H1 (cell line): Measurements from ENCODE around the gene TTBK2. TPM values are rescaled to one million over a fixed set of nuclear protein-coding genes. Genes with fewer than 3 reads are reported as not detected.

ENCODE experiments used
- CTCF ChIA-PET: fragments of 300-600 bp; sonication (Branson Sonifier 250); formaldehyde crosslinking; loops from one replicate; lab custom pipeline; 2021; ENCODE audit not compliant: partially characterized antibody; lab: Charles Lee
- POLR2A ChIA-PET: fragments of 300-600 bp; sonication (Branson Sonifier 250); formaldehyde crosslinking; loops from one replicate; lab custom pipeline; 2021; ENCODE audit warnings: inconsistent platforms; ENCODE audit not compliant: partially characterized antibody; lab: Charles Lee
- DNase-seq, 2 experiments: peaks; one replicate each; pipeline versions ENCODE4 v3.0.0 to v3.0.0-alpha.2; 2010 to 2022; ENCODE audit warnings: low spot score in 2 of 2, low read depth in 1 of 2, mixed read lengths in 1 of 2
- FAIRE-seq: peaks from 2 replicates; lab custom pipeline; 2011; peaks lifted over from hg19 to GRCh38; lab: Jason Lieb, UNC
- H2AFZ ChIP-seq: 2 replicates; pipeline ENCODE4 v1.8.1; 2012; ENCODE audit warnings: low read length, inconsistent platforms
- H2AK5ac ChIP-seq: 2 replicates; pipeline ENCODE4 v1.6.1; 2013; ENCODE audit warnings: low read depth, low read length
- H2BK120ac ChIP-seq: replicated peaks from 2 replicates; pipeline ENCODE3; 2013; ENCODE audit warnings: low read depth, low read length, inconsistent platforms
- H2BK12ac ChIP-seq: 2 replicates; pipeline ENCODE4 v1.6.1; 2013; ENCODE audit warnings: low read depth, low read length
- H2BK15ac ChIP-seq: 2 replicates; pipeline ENCODE4 v1.6.1; 2013; ENCODE audit warnings: low read length
- H2BK20ac ChIP-seq: 2 replicates; pipeline ENCODE4 v1.6.1; 2013; ENCODE audit warnings: low read length
- H2BK5ac ChIP-seq: 2 replicates; pipeline ENCODE4 v1.6.1; 2013; ENCODE audit warnings: low read depth, low read length
- H3K14ac ChIP-seq: 2 replicates; pipeline ENCODE4 v1.6.1; 2013; ENCODE audit warnings: inconsistent platforms; ENCODE audit not compliant: insufficient read length
- H3K18ac ChIP-seq: 2 replicates; pipeline ENCODE4 v1.6.1; 2013; ENCODE audit warnings: low read length; ENCODE audit errors: extremely low read depth
- H3K23ac ChIP-seq: 2 replicates; pipeline ENCODE4 v1.6.1; 2013; ENCODE audit warnings: inconsistent platforms; ENCODE audit not compliant: insufficient read length
- H3K23me2 ChIP-seq: 2 replicates; pipeline ENCODE4 v1.6.1; 2013; ENCODE audit warnings: low read depth, low read length
- H3K27ac ChIP-seq: 2 replicates; pipeline ENCODE4 v1.6.1; 2011; ENCODE audit warnings: low read depth, low read length, inconsistent platforms
- H3K27me3 ChIP-seq, 4 experiments: replicated peaks in 1 of 4; 1 replicate in 1 of 4; 2 replicates in 3 of 4; pipeline versions ENCODE4 v1.6.1 to v1.8.1; 2011 to 2013; ENCODE audit warnings: low read length in 3 of 4, mild to moderate bottlenecking in 3 of 4, inconsistent platforms in 2 of 4, mixed read lengths in 2 of 4, moderate library complexity in 1 of 4; ENCODE audit not compliant: control insufficient read depth in 3 of 4, insufficient read depth in 3 of 4; ENCODE audit errors: extremely low read depth in 1 of 4
- H3K36me3 ChIP-seq, 4 experiments: 2 replicates each; pipeline versions ENCODE4 v1.6.1 to v1.8.1; 2011 to 2013; ENCODE audit warnings: mild to moderate bottlenecking in 4 of 4, low read length in 3 of 4, moderate library complexity in 2 of 4, control low read depth in 1 of 4, inconsistent platforms in 1 of 4; ENCODE audit not compliant: insufficient read depth in 4 of 4, control insufficient read depth in 2 of 4
- H3K4ac ChIP-seq: replicated peaks from 2 replicates; pipeline ENCODE3; 2013; ENCODE audit warnings: low read length, low read depth, mixed read lengths, inconsistent platforms; ENCODE audit not compliant: insufficient read length
- H3K4me1 ChIP-seq, 4 experiments: replicated peaks in 1 of 4; 1 replicate in 1 of 4; 2 replicates in 3 of 4; pipeline versions ENCODE4 v1.6.1 to v1.8.1; 2011 to 2013; ENCODE audit warnings: low read length in 3 of 4, inconsistent platforms in 2 of 4, mixed read lengths in 1 of 4; ENCODE audit not compliant: insufficient read depth in 4 of 4, control insufficient read depth in 3 of 4
- H3K4me2 ChIP-seq, 2 experiments: 2 replicates each; pipeline versions ENCODE4 v1.6.1 to v1.8.1; 2011 to 2013; ENCODE audit warnings: low read depth in 2 of 2, low read length in 2 of 2, control low read depth in 1 of 2, inconsistent platforms in 1 of 2, mild to moderate bottlenecking in 1 of 2; ENCODE audit not compliant: insufficient read depth in 1 of 2
- H3K4me3 ChIP-seq, 4 experiments: fragments of 200-600, 300-600 bp in 1 of 4; sonication (generic), shearing (Covaris generic), sonication (Bioruptor Twin) in 1 of 4; 2 replicates each; pipeline versions ENCODE4 v1.5.1 to v1.8.1; 2011 to 2016; ENCODE audit warnings: low read length in 4 of 4, low read depth in 3 of 4, control low read depth in 2 of 4, inconsistent platforms in 2 of 4, mild to moderate bottlenecking in 2 of 4, mixed read lengths in 1 of 4, moderate library complexity in 1 of 4; ENCODE audit not compliant: insufficient read depth in 2 of 4; ENCODE audit errors: extremely low read depth in 1 of 4
- H3K56ac ChIP-seq: replicated peaks from 2 replicates; pipeline ENCODE3; 2013; ENCODE audit warnings: low read depth, mild to moderate bottlenecking, mixed read lengths, low read length, inconsistent platforms; ENCODE audit not compliant: insufficient read length
- H3K79me1 ChIP-seq: 2 replicates; pipeline ENCODE4 v1.6.1; 2013; ENCODE audit warnings: low read depth, low read length, control low read depth
- H3K79me2 ChIP-seq, 2 experiments: 2 replicates each; pipeline versions ENCODE4 v1.6.1 to v1.8.1; 2012 to 2013; ENCODE audit warnings: low read length in 2 of 2, mild to moderate bottlenecking in 2 of 2, inconsistent platforms in 1 of 2; ENCODE audit not compliant: insufficient read depth in 2 of 2, control insufficient read depth in 1 of 2
- H3K9ac ChIP-seq, 4 experiments: replicated peaks in 1 of 4; 1 replicate in 1 of 4; 2 replicates in 3 of 4; pipeline versions ENCODE4 v1.6.1 to v1.8.1; 2011 to 2013; ENCODE audit warnings: low read depth in 3 of 4, low read length in 3 of 4, control low read depth in 2 of 4, mild to moderate bottlenecking in 2 of 4, moderate library complexity in 2 of 4, inconsistent platforms in 1 of 4; ENCODE audit errors: extremely low read depth in 1 of 4
- H3K9me3 ChIP-seq, 2 experiments: 2 replicates each; pipeline versions ENCODE4 v1.6.1 to v1.8.1; 2012 to 2013; ENCODE audit warnings: mild to moderate bottlenecking in 2 of 2, moderate library complexity in 2 of 2, control low read depth in 1 of 2, inconsistent platforms in 1 of 2, low read depth in 1 of 2, low read length in 1 of 2, mixed read lengths in 1 of 2; ENCODE audit not compliant: insufficient read depth in 2 of 2
- H4K20me1 ChIP-seq, 2 experiments: replicated peaks in 1 of 2; 2 replicates each; pipeline versions ENCODE3 to v1.8.1; 2011 to 2013; ENCODE audit warnings: inconsistent platforms in 2 of 2, low read length in 2 of 2, mild to moderate bottlenecking in 1 of 2; ENCODE audit not compliant: insufficient read depth in 2 of 2, control insufficient read depth in 1 of 2
- H4K5ac ChIP-seq: 2 replicates; pipeline ENCODE4 v1.6.1; 2013; ENCODE audit warnings: low read length, low read depth, mixed read lengths, inconsistent platforms; ENCODE audit not compliant: insufficient read length
- H4K8ac ChIP-seq: 2 replicates; pipeline ENCODE4 v1.8.0; 2013; ENCODE audit warnings: mild to moderate bottlenecking, moderate library complexity, low read length, inconsistent platforms; ENCODE audit not compliant: insufficient read depth; ENCODE audit errors: extremely low read depth
- H4K91ac ChIP-seq: replicated peaks from 2 replicates; pipeline ENCODE3; 2013; ENCODE audit warnings: low read length, mixed read lengths, inconsistent platforms; ENCODE audit not compliant: insufficient read length
- FOSL1 ChIP-seq: IDR thresholded peaks from 2 replicates; pipeline ENCODE4 v1.6.1; 2011; ENCODE audit warnings: mild to moderate bottlenecking, low read depth, low read length, moderate library complexity; ENCODE audit not compliant: insufficient read depth
- PHF8 ChIP-seq: fragments of 200-600 bp; sonication (generic); conservative IDR thresholded peaks from 2 replicates; pipeline ENCODE4 v1.7.1; 2012; ENCODE audit warnings: low read depth, mild to moderate bottlenecking, inconsistent platforms, low read length, moderate library complexity
- SIN3A ChIP-seq, 2 experiments: IDR thresholded peaks in 1 of 2; conservative IDR thresholded peaks in 1 of 2; 2 replicates each; pipeline ENCODE4 v1.6.1; 2011 to 2012; ENCODE audit warnings: low read length in 2 of 2, improper control_type of control experiment in 1 of 2, low read depth in 1 of 2, mild to moderate bottlenecking in 1 of 2
- SIX5 ChIP-seq: IDR thresholded peaks from 2 replicates; pipeline ENCODE4 v1.6.1; 2011; ENCODE audit warnings: mild to moderate bottlenecking, low read depth, low read length
- SUZ12 ChIP-seq: fragments of 200-600 bp; sonication (generic); IDR thresholded peaks from 2 replicates; pipeline ENCODE4 v1.6.1; 2012; ENCODE audit warnings: mild to moderate bottlenecking, inconsistent platforms, low read length, moderate library complexity, mixed read lengths
- TBP ChIP-seq: IDR thresholded peaks from 2 replicates; pipeline ENCODE4 v1.6.1; 2011; ENCODE audit warnings: low read depth, low read length, improper control_type of control experiment
- WGBS, 2 experiments: shearing (Covaris generic) in 1 of 2; methylation state at CpG; one replicate each; pipeline versions ENCODE4 v1.1.6 to v1.1.7; 2013 to 2015; ENCODE audit warnings: low lambda C conversion rate in 2 of 2, mixed read lengths in 2 of 2, inconsistent platforms in 1 of 2, low coverage in 1 of 2, missing lambda C conversion rate in 1 of 2; ENCODE audit not compliant: insufficient replicate concordance in 2 of 2, insufficient coverage in 1 of 2, insufficient read length in 1 of 2; ENCODE audit errors: extremely low coverage in 1 of 2, missing lambda C conversion rate in 1 of 2; 5-methylcytosine and 5-hydroxymethylcytosine counted together
- polyA plus RNA-seq, 7 experiments: library from polyadenylated mRNA; depleted of rRNA in 3 of 7; stranded (reverse) in 5 of 7; unstranded in 2 of 7; fragments of >200 nt in 5 of 7; fragments of 200-250 nt in 2 of 7; gene quantifications; 1 replicate in 5 of 7; 2 replicates in 1 of 7; 4 replicates in 1 of 7; pipeline versions ENCODE4 v1.2.1 to v1.2.3, GENCODE V29; 2011 to 2013; ENCODE audit warnings: missing spikeins in 2 of 7, mixed read lengths in 2 of 7
- total RNA-seq: library from RNA; stranded (reverse); fragmentation: NEBNext Ultra II Directional; extraction: Animal tissue kit (Norgen Biotek cat#: 25700); gene quantifications from 2 replicates; pipeline ENCODE4 v1.2.1, GENCODE V29; 2021

Gene TTBK2
- total and polyA plus RNA-seq, 2 of the 8 experiments (the other 6 are each of a cell fraction or from before 2014, with no cell fraction given): 2.7 to 18.2 TPM

GRCh38 chr15:42849836-42850235 is 70.7 kb downstream of the TTBK2 start:
- Histone ChIP-seq H3K9ac (no peak overlapping the region), H4K91ac (no peak overlapping the region), H4K20me1 (no peaks in the 10 kb centered on the region), H2BK120ac (no peak overlapping the region), H3K56ac (no peak overlapping the region), H4K5ac (no peak overlapping the region), H2BK12ac (no peak overlapping the region), H2AK5ac (no peak overlapping the region), H3K79me1 (no peaks in the 10 kb centered on the region), H2AFZ (no peak overlapping the region), H3K4ac (no peak overlapping the region), H2BK15ac (no peak overlapping the region), H3K79me2 (no peaks in the 10 kb centered on the region), H2BK20ac (no peak overlapping the region), H3K23ac (no peak overlapping the region), H3K23me2 (no peaks in the 10 kb centered on the region), H3K27ac (no peak overlapping the region), H3K27me3 (no peaks in the 10 kb centered on the region), H2BK5ac (no peak overlapping the region), H3K14ac (no peak overlapping the region), H3K4me3 (no peak overlapping the region), H3K4me1 (no peaks in the 10 kb centered on the region), H4K8ac (no peak overlapping the region), H3K18ac (no peak overlapping the region), H3K9me3 (no peaks in the 10 kb centered on the region), H3K36me3 (no peaks in the 10 kb centered on the region), H3K4me2 (no peak overlapping the region)
- POLR2A ChIA-PET: no interaction called here
- CTCF ChIA-PET: no interaction called here
- FAIRE-seq (no peak), DNase-seq (no peak)
- TF ChIP-seq FOSL1 (no peak), TBP (no peak), SUZ12 (no peak), SIN3A (conservative IDR thresholded peaks at IDR 0.05 in 1 of 2, IDR thresholded peaks at IDR 0.05 in 1 of 2; ENCODE audit: low read depth in 1 of 2, low read length in 2 of 2) (no peak), SIX5 (no peak), PHF8 (no peak)
- 74% methylated on average over 2 of the region's 2 CpGs; no CpG with 5 or more reads in 1 of the 2 experiments for WGBS, 2 experiments
